ENCODE data around the gene PBX3. TPM values are rescaled to one million over a fixed set of nuclear protein-coding genes. Genes with fewer than 3 reads are reported as not detected.

Gene PBX3
- total RNA-seq, 1 experiment from 2014 or later: 46.0 TPM

DNA sequence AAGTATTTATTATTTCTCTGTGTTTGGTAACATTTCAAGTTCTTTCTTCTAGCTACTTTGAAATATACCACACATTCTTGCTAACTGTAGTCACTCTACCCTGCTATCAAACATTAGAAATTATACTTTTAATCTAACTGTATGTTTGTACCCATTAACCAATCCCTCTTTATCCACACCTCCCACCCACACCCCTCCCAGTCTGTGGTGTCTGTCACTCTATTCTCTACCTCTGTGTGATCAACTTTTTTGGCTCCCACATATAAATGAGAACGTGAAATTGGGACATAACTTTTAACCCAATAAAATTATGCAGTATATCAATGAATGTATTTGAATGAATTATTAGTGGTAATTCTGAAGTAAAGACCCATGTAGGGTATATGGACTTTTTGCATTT lies 79.7 kb downstream of the PBX3 start:
- H3K56ac ChIP-seq (ENCODE audit: insufficient read length, low read depth, low read length): no peak overlapping the region

More for the DNA sequence above, 79.7 kb downstream of the PBX3 start:
- H4K8ac ChIP-seq (replicated peaks; ENCODE audit: insufficient read length, low read depth, low read length): no peak overlapping the region
- H3K27me3 ChIP-seq (ENCODE audit: insufficient read depth, low read length): no peaks in the 10 kb centered on the region
- Mint-ChIP-seq H3K4me1 (no peaks in the 10 kb centered on the region), H3K4me3 (no peak overlapping the region), H3K27ac (no peak overlapping the region), H3K9me3 (no peaks in the 10 kb centered on the region), H3K27me3 (ENCODE audit: low read depth) (no peaks in the 10 kb centered on the region), H3K36me3 (ENCODE audit: insufficient read depth in 1 of 3, low read depth in 3 of 3) (peaks cover 0 to 4% (median 0%) of the 10 kb centered on the region in 3 experiments; a peak in 2 of 7 replicates)
- H4K91ac ChIP-seq (ENCODE audit: insufficient read length, low read depth, low read length): no peak overlapping the region
- DNase-seq: no peak
- H3K4me2 ChIP-seq (ENCODE audit: insufficient read depth, insufficient read length, low read length): no peak overlapping the region
- H3K14ac ChIP-seq (ENCODE audit: insufficient read depth, low read length): no peak overlapping the region
- H3K9me3 ChIP-seq (ENCODE audit: control insufficient read depth, low read depth, low read length): no peaks in the 10 kb centered on the region
- no peak overlapping the region for H2BK12ac ChIP-seq (ENCODE audit: insufficient read length, low read depth, low read length)
- TF ChIP-seq, protein P1, sequence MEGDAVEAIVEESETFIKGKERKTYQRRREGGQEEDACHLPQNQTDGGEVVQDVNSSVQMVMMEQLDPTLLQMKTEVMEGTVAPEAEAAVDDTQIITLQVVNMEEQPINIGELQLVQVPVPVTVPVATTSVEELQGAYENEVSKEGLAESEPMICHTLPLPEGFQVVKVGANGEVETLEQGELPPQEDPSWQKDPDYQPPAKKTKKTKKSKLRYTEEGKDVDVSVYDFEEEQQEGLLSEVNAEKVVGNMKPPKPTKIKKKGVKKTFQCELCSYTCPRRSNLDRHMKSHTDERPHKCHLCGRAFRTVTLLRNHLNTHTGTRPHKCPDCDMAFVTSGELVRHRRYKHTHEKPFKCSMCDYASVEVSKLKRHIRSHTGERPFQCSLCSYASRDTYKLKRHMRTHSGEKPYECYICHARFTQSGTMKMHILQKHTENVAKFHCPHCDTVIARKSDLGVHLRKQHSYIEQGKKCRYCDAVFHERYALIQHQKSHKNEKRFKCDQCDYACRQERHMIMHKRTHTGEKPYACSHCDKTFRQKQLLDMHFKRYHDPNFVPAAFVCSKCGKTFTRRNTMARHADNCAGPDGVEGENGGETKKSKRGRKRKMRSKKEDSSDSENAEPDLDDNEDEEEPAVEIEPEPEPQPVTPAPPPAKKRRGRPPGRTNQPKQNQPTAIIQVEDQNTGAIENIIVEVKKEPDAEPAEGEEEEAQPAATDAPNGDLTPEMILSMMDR (conservative IDR thresholded peaks at IDR 0.05): no peak
- no peak overlapping the region for H3K18ac ChIP-seq (ENCODE audit: insufficient read length, low read depth, low read length)
- H3K79me2 ChIP-seq (ENCODE audit: insufficient read depth, low read length): no peaks in the 10 kb centered on the region; the same call in 1 of the 2 replicates
- no peak overlapping the region for H3K23ac ChIP-seq (ENCODE audit: insufficient read length, low read depth, low read length)
- H3K4ac ChIP-seq (ENCODE audit: low read depth, low read length): no peak overlapping the region
- no peak overlapping the region for H4K5ac ChIP-seq (ENCODE audit: insufficient read length, low read depth, low read length)
- H3K79me1 ChIP-seq (ENCODE audit: insufficient read depth, low read depth, low read length, poor library complexity, severe bottlenecking): no peaks in the 10 kb centered on the region
- no peaks in the 10 kb centered on the region for H3K23me2 ChIP-seq (ENCODE audit: insufficient read length, low read depth, low read length, poor library complexity, severe bottlenecking)
- H3K27ac ChIP-seq (ENCODE audit: insufficient read length, low read depth, low read length): no peak overlapping the region
- H2BK5ac ChIP-seq (ENCODE audit: insufficient read length, low read length): no peak overlapping the region
- no peak overlapping the region for H3T11ph ChIP-seq (ENCODE audit: low read length)
- no peak overlapping the region for H2BK15ac ChIP-seq (ENCODE audit: low read depth, low read length)
- H2BK120ac ChIP-seq (ENCODE audit: low read depth, low read length, poor library complexity, severe bottlenecking): no peak overlapping the region
- H2BK20ac ChIP-seq (ENCODE audit: low read depth, low read length, poor library complexity, severe bottlenecking): no peak overlapping the region
- no peak overlapping the region for H2AK5ac ChIP-seq (ENCODE audit: insufficient read length, low read length)
- no peak overlapping the region for H2AFZ ChIP-seq (ENCODE audit: low read length)
- no peaks in the 10 kb centered on the region for H4K20me1 ChIP-seq (ENCODE audit: control insufficient read depth, insufficient read depth, insufficient read length)
- H3K9ac ChIP-seq (ENCODE audit: extremely low read depth, insufficient read length, low read length): no peak overlapping the region
- H3K4me1 ChIP-seq (ENCODE audit: insufficient read depth, low read length): no peaks in the 10 kb centered on the region
- no CpG with 5 or more reads among the region's 1 CpG for WGBS (ENCODE audit: extremely low coverage, insufficient read length, low lambda C conversion rate)
